ENCODE results near the gene FBXL5.

DNA sequence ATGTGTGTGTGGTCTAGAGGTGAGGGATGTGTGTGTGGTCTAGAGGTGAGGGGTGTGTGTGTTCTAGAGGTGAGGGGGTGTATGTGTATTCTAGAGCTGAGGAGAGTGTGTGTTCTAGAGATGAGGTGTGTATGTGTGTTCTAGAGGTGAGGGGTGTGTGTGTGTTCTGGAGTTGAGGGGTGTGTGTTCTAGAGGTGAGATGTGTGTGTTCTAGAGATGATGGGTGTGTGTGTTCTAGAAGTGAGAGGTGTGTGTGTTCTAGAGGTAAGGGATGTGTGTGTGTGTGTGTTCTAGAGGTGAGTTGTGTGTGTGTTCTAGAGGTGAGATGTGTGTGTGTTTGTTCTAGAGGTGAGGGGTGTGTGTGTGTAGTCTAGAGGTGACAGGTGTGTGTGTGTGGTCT, 49.0 kb upstream of the FBXL5 start:
- TF ChIP-seq, protein P1, sequence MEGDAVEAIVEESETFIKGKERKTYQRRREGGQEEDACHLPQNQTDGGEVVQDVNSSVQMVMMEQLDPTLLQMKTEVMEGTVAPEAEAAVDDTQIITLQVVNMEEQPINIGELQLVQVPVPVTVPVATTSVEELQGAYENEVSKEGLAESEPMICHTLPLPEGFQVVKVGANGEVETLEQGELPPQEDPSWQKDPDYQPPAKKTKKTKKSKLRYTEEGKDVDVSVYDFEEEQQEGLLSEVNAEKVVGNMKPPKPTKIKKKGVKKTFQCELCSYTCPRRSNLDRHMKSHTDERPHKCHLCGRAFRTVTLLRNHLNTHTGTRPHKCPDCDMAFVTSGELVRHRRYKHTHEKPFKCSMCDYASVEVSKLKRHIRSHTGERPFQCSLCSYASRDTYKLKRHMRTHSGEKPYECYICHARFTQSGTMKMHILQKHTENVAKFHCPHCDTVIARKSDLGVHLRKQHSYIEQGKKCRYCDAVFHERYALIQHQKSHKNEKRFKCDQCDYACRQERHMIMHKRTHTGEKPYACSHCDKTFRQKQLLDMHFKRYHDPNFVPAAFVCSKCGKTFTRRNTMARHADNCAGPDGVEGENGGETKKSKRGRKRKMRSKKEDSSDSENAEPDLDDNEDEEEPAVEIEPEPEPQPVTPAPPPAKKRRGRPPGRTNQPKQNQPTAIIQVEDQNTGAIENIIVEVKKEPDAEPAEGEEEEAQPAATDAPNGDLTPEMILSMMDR (IDR thresholded peaks at IDR 0.05), result no peak
- TF ChIP-seq ZFX (IDR thresholded peaks at IDR 0.05; ENCODE audit: borderline replicate concordance), result no peak
